NCI-H2227 (cell line): Measurements from ENCODE around the gene PLA2G2C.
"Not testable (repeated sequence)": the region's sequence is repeated elsewhere in the genome, so short reads cannot be mapped to it uniquely, and the experiment has no call there.

Experiments
- DNase-seq: peaks from one replicate; lab custom pipeline; 2025; ENCODE audit not compliant: unreplicated experiment; lab: John Stamatoyannopoulos, UW

PLA2G2C gene, protein sequence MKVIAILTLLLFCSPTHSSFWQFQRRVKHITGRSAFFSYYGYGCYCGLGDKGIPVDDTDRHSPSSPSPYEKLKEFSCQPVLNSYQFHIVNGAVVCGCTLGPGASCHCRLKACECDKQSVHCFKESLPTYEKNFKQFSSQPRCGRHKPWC

DNA sequence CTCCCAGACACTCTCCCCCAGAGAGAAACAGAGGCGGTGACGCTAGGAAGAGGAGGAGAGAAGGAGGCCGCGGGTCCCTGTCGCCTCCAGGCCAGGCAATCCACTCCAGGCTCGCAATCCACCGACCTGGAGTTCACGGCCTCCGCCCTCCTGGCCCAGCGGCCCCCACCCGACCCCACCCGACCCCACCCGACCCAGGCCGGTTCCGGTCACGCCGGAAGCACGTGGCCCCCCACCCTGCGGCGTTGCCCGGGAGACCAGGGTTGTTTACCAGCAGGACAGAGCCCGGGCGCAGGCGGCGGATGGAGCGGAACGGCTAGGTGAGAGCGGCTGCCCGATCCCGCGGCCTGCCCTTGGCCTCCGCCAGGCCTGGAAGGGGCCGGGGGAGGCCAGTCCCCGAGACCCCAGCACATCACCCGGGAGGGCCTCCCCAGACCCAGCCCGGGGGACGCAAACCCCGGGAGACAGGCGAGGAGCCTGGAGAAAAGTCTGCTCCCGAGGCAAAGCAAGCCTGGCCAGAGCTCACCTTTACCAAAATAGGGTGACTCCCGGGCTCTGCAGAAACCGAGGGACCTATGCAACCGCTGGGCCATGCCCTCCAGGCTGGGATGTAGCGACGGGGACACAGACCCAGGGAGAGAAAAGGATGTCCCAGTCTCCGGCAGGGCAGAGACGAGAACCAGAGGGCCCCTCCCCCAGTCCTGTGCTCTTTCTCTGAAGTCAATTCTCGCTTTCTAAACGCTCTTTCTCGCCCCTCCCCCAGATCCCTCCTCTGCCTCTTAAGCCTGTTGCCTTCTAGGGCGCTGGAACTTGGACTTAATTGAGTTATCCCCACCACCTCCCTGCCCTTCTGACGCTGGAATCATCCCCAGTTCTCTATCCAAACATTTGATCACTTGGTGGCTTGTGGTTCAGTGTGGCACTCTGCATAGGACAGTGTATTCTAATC is at the start of gene PLA2G2C, which contains the start of gene UBXN10:
PLA2G2C (minus strand) TSS at position 685 of the 949 bp plus-strand sequence. CDS start 9,155 bp downstream, outside the sequence.
UBXN10 (plus strand) TSS at position 263 of the 949 bp plus-strand sequence. CDS start 4,466 bp downstream, outside the sequence.
- DNase-seq, result peak; percentile 59

DNA sequence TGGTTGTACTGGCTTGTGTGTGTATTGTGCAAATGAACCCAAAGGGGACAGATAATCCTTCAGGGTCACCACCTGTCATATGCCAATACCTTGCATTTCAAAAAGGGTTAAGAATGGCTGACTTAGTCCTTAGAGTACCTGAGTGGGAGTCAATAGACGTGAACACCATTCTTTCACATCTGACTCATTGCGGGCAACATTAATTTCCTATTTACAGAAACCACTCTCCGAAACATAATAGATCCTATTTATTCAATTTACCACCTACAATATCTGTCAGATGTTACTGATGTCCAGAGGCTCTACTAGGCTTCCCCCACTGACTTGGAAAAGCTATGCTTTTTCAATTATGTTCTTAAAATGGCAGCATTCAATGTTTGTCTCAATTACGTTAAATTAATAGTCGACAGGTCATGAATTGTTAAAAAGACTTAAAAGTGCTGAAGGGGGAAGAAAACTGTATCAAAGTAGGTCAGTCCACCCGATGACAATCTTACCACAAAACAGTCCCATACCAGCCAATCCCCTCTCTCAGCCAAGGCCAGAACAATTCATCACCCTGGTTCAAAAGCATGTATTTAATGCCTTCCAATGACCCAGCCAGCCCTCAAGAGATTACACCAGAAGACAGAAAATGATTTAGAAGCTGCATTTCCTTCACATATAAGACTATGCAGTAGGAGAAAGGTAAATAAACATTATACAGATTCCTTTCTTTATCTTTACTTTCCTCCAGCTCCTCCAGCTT is 48.6 kb upstream of the PLA2G2C start:
- peak; percentile 42 for DNase-seq

DNA sequence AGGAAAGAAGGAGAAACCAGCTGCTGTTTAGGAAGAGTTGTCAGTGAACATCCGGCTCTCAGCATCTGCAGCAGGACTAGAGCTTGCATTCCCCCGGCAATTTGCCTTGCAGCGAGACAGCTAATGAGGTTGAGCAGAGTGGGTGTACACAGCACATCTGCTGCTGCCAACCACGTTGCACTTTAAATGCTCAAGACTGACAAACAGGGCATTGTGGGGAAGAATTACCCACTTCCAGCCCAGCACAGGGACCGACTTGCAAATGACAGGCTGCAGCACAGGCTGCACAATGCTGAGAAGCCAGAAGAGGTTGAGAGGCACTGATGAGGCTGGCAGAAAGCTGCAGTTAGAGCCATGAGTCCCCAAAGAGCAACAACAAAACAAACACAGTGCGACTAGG is 47.5 kb upstream of the PLA2G2C start:
- peak; percentile 82 for DNase-seq

DNA sequence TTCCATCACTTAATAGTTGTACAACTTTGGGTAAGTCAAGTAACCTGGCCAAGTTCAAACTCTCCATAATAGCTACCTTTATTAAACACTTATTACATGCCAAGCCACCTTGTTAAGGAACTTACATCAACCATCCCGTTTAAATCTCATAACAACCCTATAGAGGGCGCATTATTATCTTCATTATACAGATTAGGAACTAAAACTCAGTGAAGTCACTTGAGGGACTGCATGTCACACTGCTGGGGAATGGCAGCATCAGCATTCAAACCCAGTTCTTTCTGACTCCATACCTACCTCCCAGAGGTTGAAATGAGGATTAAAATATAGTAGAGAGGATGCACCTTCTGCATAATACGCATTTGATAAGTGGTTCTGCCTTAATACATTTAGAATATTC is 47.1 kb upstream of the PLA2G2C start:
- peak; percentile 35 for DNase-seq

DNA sequence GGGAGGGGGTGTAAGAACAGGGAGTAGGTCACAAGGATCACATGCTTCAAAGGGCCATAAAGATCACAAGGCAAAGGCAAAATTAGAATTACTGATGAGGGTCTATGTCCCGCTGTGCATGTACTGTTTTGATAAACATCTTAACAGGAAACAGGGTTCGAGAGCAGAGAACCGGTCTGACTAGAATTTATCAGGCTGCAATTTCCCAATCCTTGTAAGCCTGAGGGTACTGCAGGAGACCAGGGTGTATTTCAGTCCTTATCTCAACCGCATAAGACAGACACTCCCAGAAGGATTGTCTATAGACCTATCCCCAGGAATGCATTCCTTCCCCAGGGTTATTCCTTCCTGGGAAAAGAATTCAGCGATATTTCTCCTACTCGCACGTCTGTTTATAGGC is 46.2 kb upstream of the PLA2G2C start:
- not testable (repeated sequence) for DNase-seq

DNA sequence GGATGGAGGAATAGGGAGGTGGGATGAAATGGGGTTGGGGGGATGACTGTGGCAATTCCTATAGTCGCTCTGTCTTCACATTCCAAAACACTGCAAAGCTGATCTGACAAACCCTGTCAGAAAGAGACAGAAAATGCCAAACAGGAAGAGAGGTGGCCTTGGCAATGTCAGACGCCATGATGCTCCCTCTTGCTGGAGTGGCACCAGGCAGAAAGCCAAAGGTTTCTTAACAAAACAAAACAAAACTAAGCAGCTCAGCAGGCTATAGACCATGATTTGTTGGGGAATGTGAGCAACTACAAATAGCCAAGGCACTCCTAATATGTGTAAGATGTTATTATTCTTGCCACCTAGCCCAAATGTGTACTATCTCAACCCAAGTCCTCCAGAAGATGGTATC is 42.9 kb upstream of the PLA2G2C start:
- no peak for DNase-seq

DNA sequence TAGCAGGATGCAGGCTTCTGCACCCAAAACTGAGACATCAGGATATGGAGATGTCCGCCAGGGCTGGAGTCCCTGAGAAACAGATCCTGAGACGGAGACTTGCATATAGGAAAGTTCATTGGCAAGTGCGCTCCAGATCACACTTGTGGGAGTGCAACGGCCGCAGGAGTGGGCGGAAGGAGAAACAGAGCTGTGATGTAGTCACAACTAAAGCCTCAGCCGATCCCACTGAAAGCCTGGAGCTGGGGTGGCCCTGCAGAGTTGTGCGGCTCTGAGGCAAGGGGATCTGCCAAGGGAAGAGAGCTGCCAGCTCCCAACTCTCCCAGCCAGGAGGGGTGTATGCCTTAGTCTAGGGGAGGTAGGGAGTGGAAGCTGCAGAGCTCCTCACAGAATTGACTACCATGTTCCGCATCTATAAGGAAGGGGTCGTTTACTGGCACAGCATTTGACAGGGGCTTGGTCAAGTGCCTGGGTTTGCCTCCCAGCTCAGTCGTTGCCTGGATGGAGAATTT is 42.1 kb upstream of the PLA2G2C start:
- no peak for DNase-seq

DNA sequence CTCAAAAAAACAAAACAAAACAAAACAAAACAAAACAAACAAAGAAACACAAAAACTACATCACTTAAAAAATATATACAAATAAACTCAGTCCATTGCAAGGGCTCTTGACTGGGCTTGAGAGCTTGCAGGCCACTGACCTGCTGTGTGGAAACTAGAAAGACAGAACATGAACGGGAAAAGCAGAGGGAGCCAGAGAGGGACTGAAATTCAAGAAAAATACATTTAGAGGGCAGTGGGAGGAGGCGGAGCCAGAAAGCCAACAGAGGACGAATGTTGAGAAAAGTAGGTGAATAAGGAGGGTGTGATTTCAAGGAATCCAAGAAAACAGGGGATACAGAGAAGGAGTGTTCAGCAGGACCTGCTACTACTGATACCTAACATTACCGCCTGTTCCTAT is 41.4 kb upstream of the PLA2G2C start:
- no peak for DNase-seq

DNA sequence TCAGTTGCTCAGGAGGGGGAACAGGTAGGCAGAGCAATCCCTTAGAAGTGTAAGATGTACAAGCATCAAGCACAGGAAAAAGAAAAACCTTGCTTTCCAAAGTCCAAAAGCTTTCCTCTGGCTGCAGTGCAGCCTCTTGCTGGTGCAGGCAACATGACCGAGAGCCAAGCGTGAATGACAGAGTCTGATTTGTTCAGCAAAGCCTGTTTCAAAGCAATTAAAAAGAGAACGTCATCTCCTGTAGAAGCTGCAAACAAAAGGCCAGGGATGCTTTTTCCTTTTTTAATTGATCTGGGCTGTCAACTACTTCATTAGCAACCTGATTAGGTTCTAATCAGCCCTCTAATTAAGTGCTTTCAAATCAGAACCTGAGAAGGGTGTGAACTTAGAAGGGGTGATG is 38.2 kb upstream of the PLA2G2C start:
- DNase-seq, result no peak

DNA sequence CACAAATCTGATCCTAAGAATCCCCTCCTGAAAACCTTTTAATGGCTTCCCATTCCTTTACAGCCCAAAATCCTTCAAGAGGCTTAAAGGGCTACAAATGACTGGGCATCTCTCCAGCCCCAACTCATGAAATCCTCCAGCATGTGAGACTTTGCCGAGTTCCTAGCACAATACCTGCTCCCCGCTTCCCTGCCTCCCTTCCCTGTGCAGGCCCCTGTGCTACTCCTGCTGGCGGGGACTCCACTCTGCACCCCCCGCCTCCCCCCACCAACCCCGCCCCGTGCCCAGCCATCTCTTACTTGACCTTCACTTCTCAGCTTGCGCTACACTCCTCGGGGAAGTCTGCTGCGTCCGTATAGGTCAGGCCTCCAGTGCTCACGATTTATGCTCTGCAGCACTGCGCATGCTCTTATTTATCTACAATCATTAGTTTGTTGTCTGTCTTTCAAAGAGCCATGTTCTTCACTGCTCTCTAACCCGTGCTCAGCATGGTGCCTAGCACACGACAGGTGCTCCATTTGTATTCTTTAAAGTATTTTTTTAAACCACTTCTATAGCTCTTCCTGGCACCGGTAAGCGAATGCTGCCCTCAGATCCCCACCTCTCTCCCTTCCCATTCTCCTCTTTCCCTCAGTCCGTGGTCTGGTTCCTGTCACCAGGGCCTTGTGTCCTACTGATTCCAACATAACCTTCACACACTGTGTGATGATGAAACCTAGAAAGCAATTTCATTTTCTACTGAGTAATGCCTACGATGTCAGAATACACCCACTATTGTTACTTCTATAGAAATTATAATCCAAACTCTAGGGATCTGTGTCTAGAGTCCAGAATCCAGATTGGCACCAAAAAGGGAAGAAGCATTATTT is 37.5 kb upstream of the PLA2G2C start:
- DNase-seq, result peak; percentile 61

DNA sequence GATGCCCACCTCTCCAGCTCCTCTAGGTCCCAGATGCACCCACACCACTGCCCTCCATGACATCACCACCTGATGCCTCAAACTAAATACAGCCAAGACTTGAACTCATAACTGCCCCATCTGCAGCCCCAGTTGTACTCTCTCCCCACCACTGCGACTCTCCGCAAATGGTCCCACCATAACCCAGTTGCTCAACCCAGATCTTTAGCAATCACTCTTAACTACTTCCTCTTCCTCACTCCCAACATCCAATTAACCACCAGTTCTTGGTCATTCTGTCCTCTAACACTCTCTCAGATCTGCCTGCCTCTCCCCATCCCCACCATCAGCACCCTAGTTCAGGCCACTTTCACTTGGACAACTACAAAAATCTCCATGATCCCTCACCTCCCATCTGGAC is 36.8 kb upstream of the PLA2G2C start:
- no peak for DNase-seq

DNA sequence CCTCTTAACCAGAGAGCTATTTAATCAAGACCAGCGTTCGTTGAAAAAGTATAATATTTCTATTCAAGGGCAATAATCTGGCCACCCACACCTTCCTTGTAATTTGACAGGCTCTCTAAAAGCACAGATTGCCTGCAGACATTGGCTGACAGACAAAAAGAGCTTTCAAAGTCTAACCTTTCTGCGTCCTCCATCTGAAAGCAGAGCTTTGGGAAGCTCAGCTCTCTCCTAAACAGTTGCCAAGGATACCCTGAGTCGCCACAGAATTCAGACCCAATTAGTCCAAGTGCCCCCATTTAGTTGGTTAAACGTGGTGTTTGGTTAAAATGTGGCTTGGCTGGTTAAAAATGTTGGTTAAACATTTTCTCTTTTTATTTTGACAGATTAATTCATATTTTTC is 33.7 kb upstream of the PLA2G2C start:
- DNase-seq, result peak; percentile 80

DNA sequence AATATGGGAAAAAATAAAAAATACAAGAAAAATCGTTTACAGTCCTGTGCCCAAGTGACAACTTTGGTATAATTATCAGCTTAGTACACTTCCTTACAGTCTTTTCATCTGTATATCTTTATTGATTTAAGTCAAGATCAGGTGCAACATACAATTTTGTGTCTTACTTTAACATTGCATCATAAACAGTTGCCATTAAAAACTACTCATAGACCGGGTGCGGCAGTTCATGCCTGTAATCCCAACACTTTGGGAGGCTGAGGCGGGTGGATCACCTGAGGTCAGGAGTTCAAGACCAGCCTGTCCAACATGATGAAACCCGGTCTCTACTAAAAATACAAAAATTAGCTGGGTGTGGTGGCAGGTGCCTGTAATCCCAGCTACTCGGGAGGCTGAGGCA is 32.7 kb upstream of the PLA2G2C start:
- not testable (repeated sequence) for DNase-seq

DNA sequence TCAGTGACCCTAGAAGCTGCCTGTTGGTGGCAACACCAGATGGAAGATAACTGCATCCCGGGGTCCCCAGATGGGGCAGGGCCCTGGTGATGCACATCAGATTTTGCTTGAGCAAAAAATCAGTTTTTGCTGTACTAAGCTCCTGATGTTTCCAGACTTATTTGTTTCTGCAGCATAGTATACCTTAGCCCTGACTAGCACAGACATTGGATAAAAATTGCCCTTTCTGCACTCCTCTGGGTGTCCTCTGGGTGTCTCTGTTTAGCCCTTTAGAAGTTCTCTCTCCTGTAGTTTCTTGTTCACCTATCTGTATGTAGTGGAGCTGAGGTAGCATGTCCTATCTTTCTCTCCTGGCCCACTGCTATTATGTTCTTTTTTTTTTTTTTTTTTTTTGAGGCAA is 30.3 kb upstream of the PLA2G2C start:
- no peak for DNase-seq

DNA sequence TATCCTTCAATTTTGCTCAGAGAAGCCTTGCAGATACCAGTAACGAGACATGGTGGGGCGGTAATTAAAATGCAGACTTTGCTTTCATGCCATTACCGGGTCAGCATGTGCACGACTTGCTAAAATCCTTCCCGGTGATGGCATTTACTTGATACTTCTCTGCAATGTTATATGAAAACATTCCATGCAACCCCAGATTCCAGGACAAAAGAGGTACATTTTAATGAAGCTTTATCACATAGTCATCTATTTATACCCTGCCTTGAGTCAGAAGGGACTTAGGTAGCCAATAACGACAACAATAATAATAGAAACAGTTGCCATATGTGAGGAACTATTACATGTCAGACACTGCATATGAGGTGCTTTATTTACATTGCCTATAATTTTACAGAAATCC is 29.4 kb upstream of the PLA2G2C start:
- no peak for DNase-seq

DNA sequence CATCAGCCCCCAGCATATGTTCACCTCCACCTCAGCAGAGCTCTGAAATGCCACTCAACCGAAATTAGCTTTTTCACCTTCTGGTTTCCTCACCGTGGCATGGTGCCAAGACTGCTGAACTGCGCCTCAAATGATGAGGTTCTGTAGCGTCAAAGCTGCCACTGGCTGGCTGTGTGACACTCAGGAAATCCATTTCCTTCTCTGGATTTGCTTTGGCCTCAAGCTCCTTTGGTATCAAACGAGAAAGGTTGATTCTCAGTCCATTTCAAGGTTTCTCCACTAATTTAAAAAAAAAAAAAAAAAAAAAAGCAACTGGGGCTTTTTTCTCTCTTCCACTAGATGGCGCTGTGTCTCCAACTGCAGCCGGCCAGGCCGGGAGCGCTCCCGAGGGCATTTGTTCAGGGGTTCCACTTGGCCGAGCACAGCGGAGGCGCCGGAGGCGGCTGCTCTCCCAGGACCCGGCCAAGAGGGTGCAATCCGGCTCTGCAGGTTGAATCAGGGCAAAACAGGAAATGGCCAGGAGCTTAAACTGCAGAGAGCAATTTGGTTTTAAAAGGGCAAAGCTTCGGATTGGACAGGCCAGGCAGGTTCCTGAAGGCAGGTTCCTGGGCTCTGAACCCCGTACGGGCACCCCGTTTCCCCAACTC is 26.5 kb upstream of the PLA2G2C start:
- peak; percentile 79 for DNase-seq

DNA sequence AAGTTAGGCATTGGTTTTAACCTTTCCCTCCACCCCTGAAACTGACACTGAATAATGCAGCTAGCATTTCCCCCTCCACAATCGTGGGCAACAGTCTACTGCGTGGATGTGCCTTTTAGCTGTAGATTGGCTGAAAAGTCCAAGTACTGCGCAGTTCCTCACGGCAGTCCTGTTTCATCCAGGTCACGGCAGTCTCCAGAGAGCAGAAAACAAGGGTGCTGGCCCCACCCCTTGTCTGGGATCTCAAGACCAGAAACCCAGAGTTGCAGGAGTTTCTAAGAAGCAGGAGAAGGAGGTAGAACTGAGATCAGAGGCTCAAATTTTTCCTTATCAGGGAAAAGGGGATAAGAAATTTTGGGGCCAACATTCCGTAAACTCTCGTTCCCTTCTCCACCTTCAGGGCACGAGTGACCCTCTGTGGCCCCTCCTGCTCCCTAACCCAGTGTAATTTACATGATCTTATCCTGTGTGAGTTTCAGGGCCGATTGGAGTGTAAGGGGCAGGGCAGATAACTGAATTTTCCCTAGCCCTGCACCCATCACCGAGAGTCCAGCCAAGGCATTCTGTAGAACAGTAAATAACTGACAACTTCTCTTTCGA is 25.9 kb upstream of the PLA2G2C start:
- no peak for DNase-seq

DNA sequence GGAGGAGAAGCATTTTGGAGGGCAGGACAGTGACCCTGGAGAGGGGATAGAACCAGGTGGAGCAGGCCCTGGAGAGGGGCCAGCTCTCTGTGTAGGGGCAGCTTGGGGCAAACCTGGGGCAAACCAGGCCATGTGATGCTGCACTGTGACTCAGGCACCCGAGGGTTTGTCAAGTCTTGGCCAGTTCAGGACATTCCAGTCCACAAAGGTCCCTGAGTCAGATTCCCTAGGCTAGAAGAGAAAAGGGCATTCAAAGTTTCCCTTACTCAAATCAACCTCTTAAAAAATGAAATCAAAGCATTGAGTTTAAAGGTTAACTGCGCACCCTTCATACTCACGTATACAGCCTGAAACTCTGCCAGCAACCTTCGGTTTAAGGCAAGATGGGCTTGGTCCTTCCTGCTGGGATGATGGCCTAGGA is 25.2 kb upstream of the PLA2G2C start:
- no peak for DNase-seq

DNA sequence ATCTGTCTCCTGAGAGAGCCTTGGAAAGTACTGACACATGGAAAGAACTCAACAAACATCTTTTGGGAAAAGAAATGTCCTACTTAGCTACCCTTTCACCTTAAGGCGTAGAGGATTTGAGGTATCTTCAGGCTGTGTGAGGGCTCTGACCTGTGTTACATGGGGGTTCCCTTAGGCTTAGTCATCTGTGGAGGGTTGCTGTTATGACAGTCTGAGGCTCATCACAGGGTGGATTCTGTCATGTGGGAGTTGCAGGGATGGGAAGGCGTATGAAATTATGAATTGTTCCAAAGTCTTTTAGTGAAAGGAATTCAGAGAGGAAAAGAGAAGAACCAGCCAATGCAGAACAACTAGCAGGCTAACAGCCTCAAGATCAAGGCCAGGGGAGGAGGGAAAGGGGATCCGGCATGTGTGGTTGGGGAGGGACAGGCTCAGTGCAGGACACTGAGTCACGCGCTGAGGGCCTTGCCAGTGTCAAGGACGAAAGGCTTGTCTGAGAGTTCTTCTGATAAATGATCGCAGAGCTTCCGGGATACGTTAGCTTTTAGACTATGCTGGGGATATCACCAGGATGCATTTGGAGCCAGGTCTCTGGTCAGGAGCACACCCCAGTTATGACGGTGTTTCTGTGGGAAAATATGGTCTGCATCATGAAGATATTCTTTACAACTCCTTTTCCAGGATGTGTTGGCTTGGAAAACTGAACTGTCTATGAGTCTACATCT is 24.6 kb upstream of the PLA2G2C start:
- no peak for DNase-seq
